Panc1 (cell line): ENCODE measurements around the gene LCOR. TPM values are rescaled to one million over a fixed set of nuclear protein-coding genes. Genes with fewer than 3 reads are reported as not detected.

Source experiments
- ATAC-seq: fragments of 200-7000 bp; cut with Tn5 transposase; 2 replicates; pipeline ENCODE4 v1.9.1; 2020; ENCODE audit warnings: mild to moderate bottlenecking, moderate library complexity
- BruUV-seq: library from RNA; stranded (reverse); fragments of 400-500 nt; replicated peaks from 2 replicates; lab custom pipeline; 2021; lab: Mats Ljungman, UMichigan
- CTCF ChIA-PET: fragments of 300-600 bp; sonication (Branson Sonifier 250); formaldehyde crosslinking; loops from one replicate; lab custom pipeline; 2022; ENCODE audit warnings: antibody characterized with exemption; lab: Charles Lee
- POLR2A ChIA-PET: fragments of 300-600 bp; sonication (Branson Sonifier 250); formaldehyde crosslinking; loops from one replicate; lab custom pipeline; 2022; ENCODE audit warnings: antibody characterized with exemption; lab: Charles Lee
- DNase-seq: peaks from one replicate; pipeline ENCODE4 v3.0.0-alpha.2; 2010; ENCODE audit warnings: low read depth, low spot score
- H3K27ac ChIP-seq: 2 replicates; pipeline ENCODE4 v1.5.1; 2011; ENCODE audit warnings: mild to moderate bottlenecking, low read length, inconsistent platforms
- H3K27me3 ChIP-seq: fragments of 200-500 bp; sonication (Bioruptor generic); 2 replicates; pipeline ENCODE4 v1.6.0; 2014; ENCODE audit warnings: low read length, inconsistent platforms; ENCODE audit not compliant: control insufficient read depth, insufficient read depth
- H3K36me3 ChIP-seq: fragments of 200-500 bp; sonication (Bioruptor generic); 2 replicates; pipeline ENCODE4 v1.5.1; 2014; ENCODE audit warnings: inconsistent platforms, mild to moderate bottlenecking, low read length, moderate library complexity; ENCODE audit not compliant: control insufficient read depth, insufficient read depth
- H3K4me1 ChIP-seq: 2 replicates; pipeline ENCODE4 v1.5.1; 2011; ENCODE audit warnings: inconsistent platforms, mild to moderate bottlenecking, low read length, moderate library complexity; ENCODE audit not compliant: control insufficient read depth, insufficient read depth
- H3K4me3 ChIP-seq, 2 experiments: 2 replicates each; pipeline ENCODE4 v1.5.1; 2011 to 2012; ENCODE audit warnings: low read depth in 2 of 2, low read length in 2 of 2, mild to moderate bottlenecking in 2 of 2, inconsistent platforms in 1 of 2, moderate library complexity in 1 of 2
- H3K9me3 ChIP-seq: fragments of 200-500 bp; sonication (Bioruptor generic); 2 replicates; pipeline ENCODE4 v1.5.1; 2014; ENCODE audit warnings: low read depth, mild to moderate bottlenecking, inconsistent platforms, low read length, moderate library complexity; ENCODE audit not compliant: control insufficient read depth, insufficient read depth
- CTCF ChIP-seq: fragments of 450-650 bp; IDR thresholded peaks from 2 replicates; pipeline ENCODE4 v1.5.1; 2017; ENCODE audit warnings: mild to moderate bottlenecking
- POLR2AphosphoS5 ChIP-seq: IDR thresholded peaks from 2 replicates; pipeline ENCODE4 v1.6.1; 2012; ENCODE audit warnings: mild to moderate bottlenecking, low read depth, low read length, moderate library complexity
- SIN3A ChIP-seq: IDR thresholded peaks from 2 replicates; pipeline ENCODE4 v1.6.1; 2012; ENCODE audit warnings: low read depth, mild to moderate bottlenecking, low read length, moderate library complexity, borderline replicate concordance; ENCODE audit not compliant: insufficient read depth
- TCF7L2 ChIP-seq: IDR thresholded peaks from 2 replicates; pipeline ENCODE4 v1.6.1; 2011; ENCODE audit warnings: mild to moderate bottlenecking, low read depth, low read length, inconsistent platforms
- in situ Hi-C: cut with HindIII; loops from 2 replicates; pipeline ENCODE4 v1.10.0; 2016; ENCODE audit warnings: low sequenced_read_pairs, low pct_unique_long_range_greater_than_20kb
- intact Hi-C: fragments of 100-400 bp; cut with micrococcal nuclease; formaldehyde crosslinking; loops from one replicate; pipeline ENCODE4 v1.10.0; 2022; ENCODE audit not compliant: unreplicated experiment
- total RNA-seq: library from RNA; stranded (reverse); gene quantifications from one replicate; pipeline ENCODE4 v1.2.1, GENCODE V29; 2021; ENCODE audit not compliant: unreplicated experiment
- TF ChIP-seq, protein P1 (sequence below), 2 experiments: IDR thresholded peaks; 2 replicates each; pipeline ENCODE4 v1.6.1; 2011 to 2012; ENCODE audit warnings: low read depth in 2 of 2, control low read depth in 1 of 2, low read length in 1 of 2, mild to moderate bottlenecking in 1 of 2, moderate library complexity in 1 of 2; ENCODE audit not compliant: insufficient read depth in 1 of 2

LCOR gene
- total RNA-seq, 1 experiment from 2014 or later, result 58.0 TPM

- Histone ChIP-seq H3K9me3 (peaks cover 2% of the 10 kb centered on the region; the same call in 1 of the 2 replicates), H3K4me3 (no peak overlapping the region), H3K27me3 (no peaks in the 10 kb centered on the region; the same call in 1 of the 2 replicates), H3K27ac (no peak overlapping the region), H3K4me1 (no peaks in the 10 kb centered on the region), H3K36me3 (no peaks in the 10 kb centered on the region)
- ChIA-PET CTCF (no interaction called here), POLR2A (no interaction called here)
- ATAC-seq (no peak), DNase-seq (no peak)
- in situ Hi-C loops (no loop called here), intact Hi-C loops (no loop called here)
- TF ChIP-seq TCF7L2, result no peak
- BruUV-seq, result no TSS peak
Measured at GRCh38 chr10:97012470-97012869, 180.4 kb downstream of the LCOR start.

GRCh38 chr10:97013568-97013967, 181.5 kb downstream of the LCOR start:
- ATAC-seq (no peak), DNase-seq (no peak)
- POLR2A ChIA-PET, result no interaction called here
- H3K36me3 ChIP-seq, result no peaks in the 10 kb centered on the region
- TF ChIP-seq POLR2AphosphoS5 (no peak), CTCF (no peak), SIN3A (no peak), TCF7L2 (no peak)
- TF ChIP-seq, protein P1, sequence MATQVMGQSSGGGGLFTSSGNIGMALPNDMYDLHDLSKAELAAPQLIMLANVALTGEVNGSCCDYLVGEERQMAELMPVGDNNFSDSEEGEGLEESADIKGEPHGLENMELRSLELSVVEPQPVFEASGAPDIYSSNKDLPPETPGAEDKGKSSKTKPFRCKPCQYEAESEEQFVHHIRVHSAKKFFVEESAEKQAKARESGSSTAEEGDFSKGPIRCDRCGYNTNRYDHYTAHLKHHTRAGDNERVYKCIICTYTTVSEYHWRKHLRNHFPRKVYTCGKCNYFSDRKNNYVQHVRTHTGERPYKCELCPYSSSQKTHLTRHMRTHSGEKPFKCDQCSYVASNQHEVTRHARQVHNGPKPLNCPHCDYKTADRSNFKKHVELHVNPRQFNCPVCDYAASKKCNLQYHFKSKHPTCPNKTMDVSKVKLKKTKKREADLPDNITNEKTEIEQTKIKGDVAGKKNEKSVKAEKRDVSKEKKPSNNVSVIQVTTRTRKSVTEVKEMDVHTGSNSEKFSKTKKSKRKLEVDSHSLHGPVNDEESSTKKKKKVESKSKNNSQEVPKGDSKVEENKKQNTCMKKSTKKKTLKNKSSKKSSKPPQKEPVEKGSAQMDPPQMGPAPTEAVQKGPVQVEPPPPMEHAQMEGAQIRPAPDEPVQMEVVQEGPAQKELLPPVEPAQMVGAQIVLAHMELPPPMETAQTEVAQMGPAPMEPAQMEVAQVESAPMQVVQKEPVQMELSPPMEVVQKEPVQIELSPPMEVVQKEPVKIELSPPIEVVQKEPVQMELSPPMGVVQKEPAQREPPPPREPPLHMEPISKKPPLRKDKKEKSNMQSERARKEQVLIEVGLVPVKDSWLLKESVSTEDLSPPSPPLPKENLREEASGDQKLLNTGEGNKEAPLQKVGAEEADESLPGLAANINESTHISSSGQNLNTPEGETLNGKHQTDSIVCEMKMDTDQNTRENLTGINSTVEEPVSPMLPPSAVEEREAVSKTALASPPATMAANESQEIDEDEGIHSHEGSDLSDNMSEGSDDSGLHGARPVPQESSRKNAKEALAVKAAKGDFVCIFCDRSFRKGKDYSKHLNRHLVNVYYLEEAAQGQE (IDR thresholded peaks at IDR 0.05; ENCODE audit: insufficient read depth in 1 of 2, low read depth in 2 of 2, low read length in 1 of 2), result no peak
- no peaks in the 10 kb centered on the region for H3K9me3 ChIP-seq
- intact Hi-C loops (no loop called here), in situ Hi-C loops (no loop called here)
- no peaks in the 10 kb centered on the region for H3K4me1 ChIP-seq
- H3K27me3 ChIP-seq, result no peaks in the 10 kb centered on the region; the same call in 1 of the 2 replicates
- CTCF ChIA-PET, result interaction anchor here (0.7 kb wide), 1 partner anchor 12 kb away, joined by 3 read pairs; no protein-coding TSS in a partner anchor
- no peak overlapping the region for H3K27ac ChIP-seq
- BruUV-seq, result no TSS peak
- H3K4me3 ChIP-seq, result no peak overlapping the region

DNA sequence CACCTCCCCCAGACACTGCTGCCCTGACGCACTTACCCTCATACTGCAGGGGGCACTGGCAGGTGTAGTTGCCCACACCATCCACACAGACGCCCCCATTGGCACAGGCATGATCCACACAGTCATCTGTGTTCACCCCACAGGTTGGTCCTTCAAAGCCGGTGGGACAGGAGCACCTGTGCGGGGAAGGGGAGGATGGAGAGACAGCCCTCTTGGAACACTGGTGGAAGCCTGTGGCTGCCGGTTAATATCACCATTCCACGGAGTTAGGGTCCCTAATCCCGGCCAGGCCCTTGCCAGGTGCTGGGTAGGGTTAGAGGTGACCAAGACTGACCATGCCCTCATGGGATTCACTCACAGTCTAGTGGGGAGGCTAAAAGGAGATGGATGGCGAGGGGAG, 181.9 kb downstream of the LCOR start:
- H3K36me3 ChIP-seq, result no peaks in the 10 kb centered on the region
- H3K9me3 ChIP-seq, result no peaks in the 10 kb centered on the region
- ChIA-PET CTCF (no interaction called here), POLR2A (no interaction called here)
- ATAC-seq, result no peak
- no peak overlapping the region for H3K27ac ChIP-seq
- intact Hi-C loops, result no loop called here
- no peak overlapping the region for H3K4me3 ChIP-seq
- TF ChIP-seq TCF7L2 (no peak), SIN3A (no peak), CTCF (no peak), POLR2AphosphoS5 (no peak)
- TF ChIP-seq, protein P1 (IDR thresholded peaks at IDR 0.05; ENCODE audit: insufficient read depth in 1 of 2, low read depth in 2 of 2, low read length in 1 of 2), result no peak
- H3K4me1 ChIP-seq, result no peaks in the 10 kb centered on the region
- no TSS peak for BruUV-seq
- in situ Hi-C loops, result no loop called here
- no peak for DNase-seq
- no peaks in the 10 kb centered on the region; the same call in 1 of the 2 replicates for H3K27me3 ChIP-seq
